Stimulated activated CD4-positive, alpha-beta T cell treated with anti-CD3 and anti-CD28 coated beads, Interleukin-15, amount 100 ng/mL, for 48 hours (primary cell): Measurements from ENCODE around the gene FUBP3.
"Not testable (repeated sequence)": the region's sequence is repeated elsewhere in the genome, so short reads cannot be mapped to it uniquely, and the experiment has no call there.

ENCODE experiments used
- DNase-seq, 2 donors: peaks; one replicate each; pipeline ENCODE4 v3.0.0-alpha.2; 2020; ENCODE audit warnings: low read depth in 2 of 2

The FUBP3 gene

GRCh38 chr9:130682421-130683121, 103.2 kb downstream of the FUBP3 start:
- DNase-seq, result peak in 1 of 2 donors; percentile 29

GRCh38 chr9:130685104-130685503, 105.7 kb downstream of the FUBP3 start:
- DNase-seq, result no peak

DNA sequence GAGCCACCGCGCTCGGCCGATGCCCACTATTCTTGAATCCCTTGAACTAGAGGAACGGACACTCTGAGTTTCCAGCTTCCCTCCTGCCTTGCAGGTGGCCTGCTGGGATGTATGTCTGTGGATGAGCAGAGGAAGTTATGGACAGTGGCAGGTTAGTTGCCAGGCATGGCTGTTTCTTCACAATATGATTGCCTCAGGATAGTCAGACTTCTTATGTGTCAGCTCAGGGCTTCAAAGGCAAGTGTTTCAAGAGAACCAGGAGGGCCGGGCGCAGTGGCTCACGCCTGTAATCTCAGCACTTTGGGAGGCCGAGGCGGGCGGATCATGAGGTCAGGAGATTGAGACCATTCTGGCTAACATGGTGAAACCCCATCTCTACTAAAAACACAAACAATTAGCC, 106.6 kb downstream of the FUBP3 start:
- not testable (repeated sequence) for DNase-seq

- no peak for DNase-seq
These were observed 108.2 kb downstream of the FUBP3 start for GRCh38 chr9:130687615-130688014.
